DOHH2 (cell line): ENCODE data around the gene CENPU.

Experiments used
- EZH2phosphoT487 ChIP-seq: fragments of 200-600 bp; sonication (generic); IDR thresholded peaks from 2 replicates; pipeline ENCODE4 v1.6.1; 2017; ENCODE audit warnings: borderline replicate concordance, mild to moderate bottlenecking, antibody characterized with exemption, low read length, moderate library complexity, mixed read lengths
- TF ChIP-seq, protein P1 (sequence below): fragments of 200-600 bp; sonication (generic); IDR thresholded peaks from one replicate; pipeline ENCODE4 v1.5.1; 2014; ENCODE audit warnings: antibody characterized with exemption, mild to moderate bottlenecking, low read depth, low read length; ENCODE audit not compliant: poor library complexity, severe bottlenecking

GRCh38 chr4:184706453-184706852 is 27.4 kb downstream of the CENPU start:
- TF ChIP-seq, protein P1, sequence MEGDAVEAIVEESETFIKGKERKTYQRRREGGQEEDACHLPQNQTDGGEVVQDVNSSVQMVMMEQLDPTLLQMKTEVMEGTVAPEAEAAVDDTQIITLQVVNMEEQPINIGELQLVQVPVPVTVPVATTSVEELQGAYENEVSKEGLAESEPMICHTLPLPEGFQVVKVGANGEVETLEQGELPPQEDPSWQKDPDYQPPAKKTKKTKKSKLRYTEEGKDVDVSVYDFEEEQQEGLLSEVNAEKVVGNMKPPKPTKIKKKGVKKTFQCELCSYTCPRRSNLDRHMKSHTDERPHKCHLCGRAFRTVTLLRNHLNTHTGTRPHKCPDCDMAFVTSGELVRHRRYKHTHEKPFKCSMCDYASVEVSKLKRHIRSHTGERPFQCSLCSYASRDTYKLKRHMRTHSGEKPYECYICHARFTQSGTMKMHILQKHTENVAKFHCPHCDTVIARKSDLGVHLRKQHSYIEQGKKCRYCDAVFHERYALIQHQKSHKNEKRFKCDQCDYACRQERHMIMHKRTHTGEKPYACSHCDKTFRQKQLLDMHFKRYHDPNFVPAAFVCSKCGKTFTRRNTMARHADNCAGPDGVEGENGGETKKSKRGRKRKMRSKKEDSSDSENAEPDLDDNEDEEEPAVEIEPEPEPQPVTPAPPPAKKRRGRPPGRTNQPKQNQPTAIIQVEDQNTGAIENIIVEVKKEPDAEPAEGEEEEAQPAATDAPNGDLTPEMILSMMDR: no peak
- TF ChIP-seq EZH2phosphoT487: no peak
